H1 (cell line): ENCODE measurements around the gene SIX4. TPM values are rescaled to one million over a fixed set of nuclear protein-coding genes. Genes with fewer than 3 reads are reported as not detected.

Source experiments
- CEBPB ChIP-seq: IDR thresholded peaks from 2 replicates; pipeline ENCODE4 v1.6.1; 2012; ENCODE audit warnings: low read depth, low read length
- ZNF274 ChIP-seq: IDR thresholded peaks from 2 replicates; pipeline ENCODE4 v1.7.0; 2012; ENCODE audit warnings: low read length, borderline replicate concordance; ENCODE audit errors: extremely low read depth
- polyA plus RNA-seq, 7 experiments: library from polyadenylated mRNA; depleted of rRNA in 3 of 7; stranded (reverse) in 5 of 7; unstranded in 2 of 7; fragments of >200 nt in 5 of 7; fragments of 200-250 nt in 2 of 7; gene quantifications; 1 replicate in 5 of 7; 2 replicates in 1 of 7; 4 replicates in 1 of 7; pipeline versions ENCODE4 v1.2.1 to v1.2.3, GENCODE V29; 2011 to 2013; ENCODE audit warnings: missing spikeins in 2 of 7, mixed read lengths in 2 of 7
- total RNA-seq: library from RNA; stranded (reverse); fragmentation: NEBNext Ultra II Directional; extraction: Animal tissue kit (Norgen Biotek cat#: 25700); gene quantifications from 2 replicates; pipeline ENCODE4 v1.2.1, GENCODE V29; 2021

SIX4 gene
- total and polyA plus RNA-seq, 2 of the 8 experiments (the other 6 are each of a cell fraction or from before 2014, with no cell fraction given): 9.0 to 38.9 TPM

- TF ChIP-seq CEBPB (no peak), ZNF274 (no peak)
These were observed 10.6 kb downstream of the SIX4 start (continued) for GRCh38 chr14:60713513-60713912.
